Activated naive CD4-positive, alpha-beta T cell treated with Interleukin-2 at 50 U/mL for 16 hours (primary cell): Measurements from ENCODE around the gene CAP1.
"Not testable (repeated sequence)": the region's sequence is repeated elsewhere in the genome, so short reads cannot be mapped to it uniquely, and the experiment has no call there.

Experiments
- DNase-seq: peaks from one replicate; pipeline ENCODE4 v3.0.0-alpha.2; 2020

CAP1 gene

DNA sequence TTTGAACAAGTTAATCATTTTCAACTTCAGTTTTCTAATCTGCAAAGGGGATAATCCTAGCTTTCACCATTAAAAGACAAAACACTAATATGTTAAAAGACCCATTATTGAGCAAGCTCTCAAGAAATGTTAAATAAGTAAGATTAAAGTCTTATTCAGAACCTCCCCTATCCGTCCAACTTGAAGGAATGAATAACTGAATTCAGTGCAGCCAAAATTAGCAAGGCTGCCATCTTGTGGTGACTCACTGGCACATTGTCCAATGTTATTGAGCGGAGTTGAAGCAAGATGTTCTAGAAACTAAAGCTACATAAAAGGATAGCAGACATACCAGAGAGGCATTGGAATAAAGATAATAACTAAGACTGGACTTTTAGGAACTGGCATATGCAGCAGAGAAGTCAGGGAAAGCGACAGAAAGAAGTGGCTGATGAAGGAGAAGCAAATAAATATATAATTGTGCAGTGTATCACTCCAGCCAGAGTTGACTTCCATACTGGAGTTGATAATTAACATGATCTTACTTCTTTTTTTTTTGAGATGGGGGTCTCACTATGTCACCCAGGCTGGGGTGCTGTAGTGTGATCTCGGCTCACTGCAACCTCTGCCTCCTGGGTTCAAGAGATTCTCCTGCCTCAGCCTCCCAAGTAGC lies 8.2 kb upstream of the CAP1 start:
- DNase-seq: peak; percentile 55

DNA sequence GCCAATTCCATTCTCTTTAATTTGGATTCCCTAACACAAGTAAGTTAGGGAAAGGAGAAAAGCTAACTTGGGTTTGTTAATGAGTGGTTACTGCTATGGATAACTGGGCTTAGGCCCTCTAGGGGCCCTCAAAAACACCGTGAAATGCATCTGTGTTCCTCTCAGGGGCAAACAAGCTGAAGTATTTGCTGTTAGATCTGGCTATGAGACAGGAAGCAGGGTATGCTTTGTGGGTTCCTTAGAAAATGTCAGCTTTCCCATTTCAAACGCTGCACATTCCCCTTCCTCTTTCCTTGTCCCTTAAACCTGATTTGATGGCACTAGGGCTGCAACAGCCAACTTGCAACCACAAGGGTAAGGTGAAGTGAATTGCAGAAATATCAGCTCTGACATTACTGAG lies 5.7 kb upstream of the CAP1 start:
- no peak for DNase-seq

DNA sequence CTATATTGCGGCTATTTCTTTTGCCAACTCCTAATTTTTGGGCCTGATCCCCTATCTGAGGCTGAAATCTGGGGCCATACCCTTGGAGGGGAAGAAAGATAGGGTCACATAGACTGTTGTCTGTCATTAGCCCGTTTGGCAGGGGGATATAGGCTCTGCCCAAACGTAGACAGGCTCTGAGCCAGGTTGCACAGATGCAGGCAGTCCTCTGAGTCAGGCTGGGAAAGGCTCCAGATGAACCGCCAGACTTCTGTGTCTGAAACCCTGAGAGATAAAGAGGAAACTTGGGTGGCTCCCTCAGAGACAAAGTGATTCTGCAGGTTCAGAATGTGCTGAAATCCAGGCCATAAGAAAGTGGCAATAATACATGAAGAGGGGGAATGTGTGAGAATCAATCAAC lies 4.0 kb upstream of the CAP1 start:
- no peak for DNase-seq

DNA sequence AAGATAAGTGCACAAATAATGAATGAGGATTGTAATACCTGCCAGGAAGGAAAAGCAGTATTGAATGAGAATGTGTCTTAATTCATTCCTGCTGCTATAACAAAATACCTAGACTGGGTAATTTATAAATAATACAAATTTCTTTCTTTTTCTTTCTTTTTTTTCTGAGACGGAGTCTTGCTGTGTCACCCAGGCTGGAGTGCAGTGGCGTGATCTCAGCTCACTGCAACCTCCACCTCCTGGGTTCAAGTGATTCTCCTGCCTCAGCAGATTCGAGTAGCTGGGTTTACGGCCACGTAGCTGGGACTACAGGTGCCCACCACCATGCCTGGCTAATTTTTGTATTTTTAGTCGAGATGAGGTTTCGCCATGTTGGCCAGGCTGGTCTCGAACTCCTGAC lies 3.3 kb upstream of the CAP1 start:
- DNase-seq: not testable (repeated sequence)

DNA sequence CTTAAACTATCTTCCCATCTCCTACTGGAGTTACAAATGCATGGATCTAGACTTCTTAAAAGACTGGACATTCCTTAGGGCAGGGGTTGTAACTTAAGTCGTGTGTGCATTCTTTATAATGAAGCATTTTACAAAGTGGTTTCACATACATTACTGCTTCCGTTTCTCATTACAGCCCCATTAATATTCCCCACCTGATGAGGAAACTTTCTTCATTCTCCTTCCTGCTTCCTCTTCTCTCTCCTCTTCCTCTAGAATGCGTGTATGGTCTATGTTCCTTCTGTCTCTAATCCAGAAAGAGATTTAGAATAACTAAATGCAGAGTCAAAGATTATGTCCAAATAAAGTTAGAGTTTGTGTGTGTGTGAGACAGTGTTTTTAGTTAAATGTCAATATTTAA lies 1.8 kb upstream of the CAP1 start:
- no peak for DNase-seq

DNA sequence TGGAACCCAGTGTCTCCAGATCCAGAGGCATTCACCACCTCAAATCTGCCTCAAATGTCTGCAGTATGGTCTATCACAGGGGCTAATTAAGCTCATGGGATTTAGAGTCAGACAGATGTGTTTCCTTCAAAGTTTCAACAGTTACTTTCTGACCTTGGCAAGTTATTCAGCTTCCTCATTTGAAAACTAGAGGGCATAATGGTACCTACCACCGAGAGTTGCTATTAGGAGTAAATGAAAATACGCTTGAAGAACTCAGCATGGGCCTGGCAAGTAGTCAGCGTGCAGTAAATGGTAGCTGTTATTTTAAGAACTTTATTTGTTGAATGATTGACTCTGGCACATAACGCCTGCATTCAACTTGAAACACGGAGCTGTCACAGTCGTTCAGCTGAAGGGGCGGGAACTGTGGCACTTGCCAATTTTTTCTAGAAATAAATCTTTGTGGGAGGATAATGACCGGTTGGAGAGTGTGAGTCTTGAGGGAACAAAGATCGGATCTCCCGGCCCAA lies 1.2 kb upstream of the CAP1 start:
- DNase-seq: no peak

DNA sequence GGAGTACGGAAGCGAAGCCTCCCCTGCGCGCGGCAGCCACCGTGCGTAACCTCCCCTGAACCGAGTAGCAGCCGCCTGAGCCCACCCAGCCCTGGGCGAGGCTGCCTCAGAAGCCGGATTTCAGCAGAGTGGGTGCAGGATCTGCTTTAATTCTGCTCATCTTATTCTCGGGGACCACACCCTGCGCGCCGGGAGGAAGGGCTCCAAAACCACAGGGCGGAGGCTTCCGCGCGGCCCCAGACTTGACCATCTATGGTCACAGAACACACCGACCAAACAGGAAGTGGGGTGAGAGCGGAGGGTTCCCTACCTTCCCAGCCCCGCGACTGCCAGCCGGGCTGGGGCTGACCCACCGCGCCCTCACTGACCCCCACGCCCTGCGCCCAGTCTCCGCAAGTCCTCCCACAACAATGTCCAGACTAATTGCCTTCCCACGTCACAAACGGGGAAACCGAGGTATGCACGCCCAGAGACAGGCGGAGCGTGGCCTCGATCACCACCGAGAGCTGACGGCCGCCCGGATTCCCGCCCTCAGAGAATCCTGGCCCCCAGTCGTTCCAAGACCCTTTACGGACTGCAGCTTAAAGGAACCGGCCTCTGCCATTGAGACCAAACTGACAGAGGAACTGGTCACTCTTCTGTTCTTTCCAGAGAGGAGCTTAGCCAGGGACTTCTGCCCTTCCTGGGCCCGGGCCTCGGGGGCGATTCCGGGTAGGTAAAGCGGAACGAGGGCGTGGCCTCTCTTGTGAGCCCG lies 595 bp upstream of the CAP1 start:
- peak; percentile 62 for DNase-seq

DNA sequence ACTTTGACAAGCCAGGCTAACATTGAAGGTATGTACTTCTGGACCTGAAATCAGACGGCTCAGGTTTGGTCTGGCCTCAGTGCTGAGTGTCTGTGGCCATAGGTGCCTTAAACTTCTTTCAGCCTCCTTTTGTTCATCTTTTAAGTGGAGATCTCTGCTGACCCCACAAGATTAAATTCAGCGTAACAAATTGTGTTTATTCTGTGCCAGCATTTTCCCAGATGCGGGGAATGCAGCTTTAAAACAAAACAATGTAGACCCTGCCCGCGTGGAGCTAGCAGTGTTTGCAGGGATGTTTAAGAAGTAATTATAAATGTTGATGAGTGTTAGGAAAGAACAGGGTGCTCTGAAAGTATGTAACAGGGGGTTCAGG lies 923 bp downstream of the CAP1 start:
- DNase-seq: no peak

DNA sequence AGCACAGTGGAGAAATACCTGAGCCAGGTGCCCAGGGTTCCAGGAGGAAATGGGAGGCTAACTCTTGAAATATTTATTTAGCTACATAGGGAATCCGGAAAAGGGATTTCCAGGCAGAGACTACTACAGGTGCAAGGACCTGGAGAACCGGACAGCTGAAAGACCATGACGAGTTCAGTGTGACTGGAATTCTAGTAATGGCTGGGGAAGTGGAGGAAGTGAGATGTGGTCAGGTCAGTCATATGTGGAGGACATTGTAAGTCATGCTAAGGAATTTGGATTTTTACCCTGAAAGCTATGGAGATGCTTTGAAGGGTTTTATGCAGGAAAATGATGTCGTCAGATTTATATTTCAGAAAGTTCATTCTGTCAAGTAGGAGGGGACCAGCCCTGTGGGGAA lies 1.8 kb downstream of the CAP1 start:
- no peak for DNase-seq

DNA sequence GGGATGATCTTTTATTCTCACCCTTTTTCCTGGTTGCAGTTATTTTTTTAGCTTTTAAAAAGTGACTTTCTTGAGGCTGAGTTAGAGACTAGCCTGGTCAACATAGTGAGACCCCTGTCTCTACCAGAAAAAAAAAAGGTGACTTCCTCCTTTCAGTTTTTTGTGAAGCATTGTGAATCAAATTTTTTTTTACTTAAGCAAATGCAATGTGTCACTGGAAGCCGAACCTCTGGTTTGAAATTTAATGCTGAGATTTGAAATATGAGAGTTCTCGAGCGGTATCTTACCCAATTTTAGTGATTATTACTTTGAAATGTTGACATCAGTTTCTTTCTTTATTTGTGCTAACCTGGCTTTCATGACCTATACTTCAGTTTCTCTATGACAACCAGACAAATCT lies 3.6 kb downstream of the CAP1 start:
- DNase-seq: no peak

DNA sequence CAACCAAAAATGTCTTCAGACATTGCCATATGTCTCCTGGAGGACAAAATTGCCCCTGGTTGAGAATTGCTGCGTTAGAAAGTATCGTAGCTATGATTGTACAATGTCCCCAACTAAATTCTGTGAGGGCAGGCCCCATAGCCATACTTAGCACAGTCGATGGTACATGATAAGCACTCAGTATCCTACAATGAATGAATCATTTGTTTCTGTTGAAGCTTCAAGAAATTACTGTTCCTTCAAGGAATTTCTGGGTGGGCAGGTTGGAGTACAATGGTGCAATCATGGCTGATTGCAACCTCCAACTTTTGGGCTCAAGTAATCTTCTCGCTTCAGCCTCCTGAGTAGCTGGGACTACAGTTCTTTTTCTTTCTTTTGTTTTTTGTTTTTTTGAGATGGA lies 4.7 kb downstream of the CAP1 start:
- DNase-seq: no peak

DNA sequence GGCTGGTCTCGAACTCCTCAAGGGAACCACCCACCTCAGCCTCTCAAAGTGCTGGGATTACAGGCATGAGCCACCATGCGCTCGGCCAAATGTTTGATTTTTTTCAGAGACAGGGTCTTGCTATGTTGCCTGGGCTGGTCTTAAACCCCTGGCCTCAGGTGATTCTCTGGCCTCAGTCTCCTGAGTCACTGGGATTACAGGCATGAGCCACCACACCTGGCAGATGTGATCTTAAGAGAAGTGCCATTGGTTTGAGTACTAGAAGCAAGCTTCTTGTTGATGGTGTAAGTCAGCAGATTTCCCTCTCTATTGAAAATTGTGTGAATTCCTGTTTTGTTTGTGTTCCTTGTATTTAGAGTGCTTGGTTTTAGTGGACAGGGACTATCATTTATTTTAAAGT lies 5.2 kb downstream of the CAP1 start:
- DNase-seq: no peak

DNA sequence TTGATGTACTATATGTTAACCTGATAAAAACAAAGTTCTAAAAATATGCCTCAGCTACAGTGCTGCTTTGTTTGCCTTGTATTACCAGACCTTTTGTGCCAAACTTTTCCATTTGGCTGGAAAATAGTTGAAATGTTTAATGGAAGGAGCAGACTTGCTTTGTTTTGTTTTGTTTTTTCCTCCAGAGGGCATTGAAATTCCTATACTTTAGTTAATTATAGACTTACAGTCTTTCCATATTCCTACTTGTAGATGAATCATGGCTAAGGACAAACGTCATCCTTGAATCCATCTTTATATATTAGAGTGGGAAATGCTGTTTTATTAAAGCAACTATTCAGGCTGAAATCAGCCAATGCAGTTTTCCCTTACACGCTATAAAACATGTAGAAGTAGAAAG lies 6.7 kb downstream of the CAP1 start:
- no peak for DNase-seq

DNA sequence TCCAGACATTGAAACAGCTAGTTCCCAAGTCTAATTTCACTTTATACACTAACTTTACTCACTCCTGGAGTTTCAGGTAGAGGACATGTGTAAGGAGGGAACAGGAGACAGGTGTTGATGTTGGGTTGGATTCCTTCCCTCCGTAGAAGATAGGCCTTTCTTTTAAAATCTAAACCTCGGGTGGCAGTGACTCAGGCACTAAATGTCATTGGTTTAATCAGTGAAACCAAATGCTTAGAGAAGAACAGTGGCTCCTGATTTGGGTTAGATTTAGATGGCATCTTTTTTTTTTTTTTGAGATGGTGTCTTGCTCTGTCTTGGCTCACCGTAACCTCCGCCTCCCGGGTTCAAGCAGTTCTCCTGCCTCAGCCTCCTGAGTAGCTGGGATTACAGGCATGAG lies 7.2 kb downstream of the CAP1 start:
- DNase-seq: no peak

DNA sequence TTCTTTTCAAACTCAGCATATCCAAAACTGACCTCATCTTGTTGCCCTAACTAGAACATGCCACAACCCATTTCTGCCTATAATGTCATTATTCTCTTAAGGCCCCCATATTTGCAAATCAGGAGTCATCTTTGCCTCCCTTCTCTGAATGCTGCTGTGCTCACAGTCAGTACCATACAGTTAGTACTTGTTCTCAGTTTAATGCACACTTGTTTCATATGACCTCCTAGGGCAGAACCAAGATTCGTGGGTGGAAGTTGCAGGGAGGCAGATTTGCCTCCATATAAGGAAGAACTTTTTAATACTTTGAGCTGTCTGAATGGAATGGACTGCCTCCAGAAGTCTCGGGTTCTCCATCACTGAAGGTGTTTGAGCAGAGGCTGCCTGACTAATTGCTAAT lies 9.2 kb downstream of the CAP1 start:
- DNase-seq: peak; percentile 16

DNA sequence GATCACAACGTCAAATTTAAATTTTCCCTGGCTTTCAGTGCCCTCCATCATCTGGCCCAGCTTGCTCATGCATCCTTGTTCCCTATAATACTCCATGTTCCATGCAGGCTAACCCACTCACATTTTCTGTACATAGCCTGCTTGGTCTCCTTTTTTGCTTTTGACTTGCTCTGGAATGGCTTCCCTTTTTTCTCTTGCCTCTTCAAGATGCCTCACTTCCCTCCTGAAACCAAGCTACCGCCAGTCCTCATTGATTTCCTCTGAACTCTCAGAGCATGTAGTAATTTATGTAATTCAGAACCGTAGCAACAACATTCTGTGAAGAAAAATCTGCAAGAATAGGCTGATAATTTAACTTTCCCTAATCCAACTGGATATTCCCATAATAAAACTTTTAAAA lies 10.3 kb downstream of the CAP1 start:
- no peak for DNase-seq

DNA sequence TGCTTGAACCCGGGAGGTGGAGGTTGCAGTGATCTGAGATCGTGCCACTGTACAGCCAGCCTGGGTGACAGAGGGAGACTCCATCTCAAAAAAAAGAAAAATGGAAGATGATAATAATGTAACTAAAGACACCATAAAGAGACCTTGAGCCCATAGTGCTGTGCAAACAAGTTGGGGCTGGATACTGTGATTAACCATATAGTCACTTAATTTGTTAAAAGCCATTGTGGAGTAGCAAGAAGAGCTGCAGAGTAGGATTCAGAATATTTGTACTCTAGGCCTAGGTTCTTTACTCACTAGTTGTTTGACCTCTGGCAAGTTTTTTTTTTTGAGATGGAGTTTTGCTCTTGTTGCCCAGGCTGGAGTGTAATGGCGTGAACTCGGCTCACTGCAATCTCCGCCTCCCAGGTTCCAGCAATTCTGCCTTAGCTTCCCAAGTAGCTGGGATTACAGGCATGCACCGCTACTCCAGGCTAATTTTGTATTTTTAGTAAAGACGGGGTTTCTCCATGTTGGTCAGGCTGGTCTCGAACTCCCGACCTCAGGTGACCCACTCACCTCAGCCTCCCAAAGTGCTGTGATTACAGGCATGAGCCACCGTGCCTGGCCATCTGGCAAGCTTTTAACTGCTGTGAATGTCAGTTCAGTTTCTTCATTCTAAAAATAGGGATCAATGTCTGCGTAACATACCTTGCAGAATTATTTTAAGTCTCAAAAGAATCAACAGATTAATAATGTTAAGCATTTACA lies 12.8 kb downstream of the CAP1 start:
- DNase-seq: no peak

DNA sequence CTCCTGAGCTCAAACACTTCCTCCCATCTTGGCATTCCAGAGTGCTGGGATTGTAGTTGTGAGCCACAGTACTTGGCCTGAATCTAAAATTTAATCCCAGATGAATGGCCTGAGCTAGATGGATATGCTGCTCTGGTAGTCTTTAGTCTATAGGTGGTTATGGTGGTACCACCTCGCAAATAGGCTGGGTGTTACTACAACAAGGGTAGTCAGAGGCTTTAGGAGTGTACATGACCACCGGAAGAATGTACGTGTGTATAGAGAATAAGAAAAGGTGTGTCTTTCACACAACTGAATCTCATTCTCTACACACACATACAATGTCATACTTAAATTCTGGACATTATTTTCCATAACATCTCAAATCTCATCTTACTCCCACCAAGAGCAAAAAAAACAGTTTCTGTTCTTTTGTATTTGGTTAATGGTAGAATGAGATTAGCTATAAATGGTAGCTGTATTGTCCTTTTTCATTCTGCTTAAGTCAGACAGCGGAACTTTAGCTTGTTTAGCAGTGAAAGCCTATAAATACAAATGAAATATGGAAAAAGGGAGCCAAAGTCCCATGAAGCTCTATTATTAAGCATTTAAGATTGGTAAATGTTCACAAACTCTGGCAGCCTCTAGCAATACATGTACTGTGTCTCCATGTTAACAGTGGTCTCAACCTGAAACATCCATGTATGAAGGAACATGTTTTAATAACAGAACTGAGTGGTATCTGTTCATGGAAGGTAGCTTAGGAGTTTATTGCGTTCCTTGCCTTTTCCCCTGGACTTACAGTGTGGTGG lies 16.2 kb downstream of the CAP1 start:
- DNase-seq: no peak

DNA sequence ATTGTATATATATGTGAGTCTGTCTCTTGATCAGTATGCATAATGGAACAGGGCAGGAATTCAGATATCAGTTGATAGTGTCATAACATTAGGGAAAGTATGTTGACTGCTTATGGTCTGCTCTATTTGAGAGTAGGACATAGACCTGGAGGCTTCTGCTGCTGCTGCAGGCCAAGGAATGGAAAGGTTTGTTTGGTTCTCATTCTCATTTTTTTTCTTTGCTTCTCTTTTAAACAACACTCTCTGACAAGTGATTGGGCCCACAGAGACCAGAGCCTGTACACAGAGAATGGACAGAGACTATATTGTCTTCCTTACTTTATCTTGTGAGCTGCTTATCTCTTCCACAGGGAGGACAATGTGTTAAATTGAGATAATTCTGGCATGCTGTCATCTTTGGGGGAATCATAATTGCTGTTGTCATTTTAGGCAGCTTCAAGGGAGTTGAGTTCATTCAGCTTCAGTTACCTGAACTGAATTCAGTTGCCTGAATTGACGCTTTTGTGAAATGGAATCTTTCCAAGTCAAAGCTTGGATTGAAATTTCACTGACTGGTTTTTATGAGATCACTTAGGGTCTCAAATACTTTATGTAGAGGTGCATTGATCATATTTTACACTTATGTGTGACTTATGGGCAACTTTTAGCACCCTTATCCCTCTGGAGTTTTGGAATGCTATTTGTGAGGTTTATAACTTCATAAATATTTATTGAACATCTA lies 16.9 kb downstream of the CAP1 start:
- DNase-seq: no peak

DNA sequence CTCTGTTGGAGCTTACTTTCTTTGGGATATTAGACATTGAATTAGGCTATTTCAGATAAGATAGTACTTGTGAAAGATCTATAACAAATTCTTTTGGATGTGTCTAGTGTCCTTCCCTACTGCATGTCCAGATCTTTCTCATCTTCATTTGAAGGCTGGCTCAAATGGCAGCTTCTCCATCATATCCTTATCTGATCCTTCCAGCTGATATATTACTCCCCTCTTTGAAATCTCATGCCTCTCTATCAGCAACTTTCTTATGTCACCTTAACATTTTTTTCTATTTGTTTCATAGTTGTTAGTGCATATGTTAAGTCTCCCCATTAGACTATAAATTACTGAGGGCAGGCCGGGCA lies 17.5 kb downstream of the CAP1 start:
- no peak for DNase-seq

DNA sequence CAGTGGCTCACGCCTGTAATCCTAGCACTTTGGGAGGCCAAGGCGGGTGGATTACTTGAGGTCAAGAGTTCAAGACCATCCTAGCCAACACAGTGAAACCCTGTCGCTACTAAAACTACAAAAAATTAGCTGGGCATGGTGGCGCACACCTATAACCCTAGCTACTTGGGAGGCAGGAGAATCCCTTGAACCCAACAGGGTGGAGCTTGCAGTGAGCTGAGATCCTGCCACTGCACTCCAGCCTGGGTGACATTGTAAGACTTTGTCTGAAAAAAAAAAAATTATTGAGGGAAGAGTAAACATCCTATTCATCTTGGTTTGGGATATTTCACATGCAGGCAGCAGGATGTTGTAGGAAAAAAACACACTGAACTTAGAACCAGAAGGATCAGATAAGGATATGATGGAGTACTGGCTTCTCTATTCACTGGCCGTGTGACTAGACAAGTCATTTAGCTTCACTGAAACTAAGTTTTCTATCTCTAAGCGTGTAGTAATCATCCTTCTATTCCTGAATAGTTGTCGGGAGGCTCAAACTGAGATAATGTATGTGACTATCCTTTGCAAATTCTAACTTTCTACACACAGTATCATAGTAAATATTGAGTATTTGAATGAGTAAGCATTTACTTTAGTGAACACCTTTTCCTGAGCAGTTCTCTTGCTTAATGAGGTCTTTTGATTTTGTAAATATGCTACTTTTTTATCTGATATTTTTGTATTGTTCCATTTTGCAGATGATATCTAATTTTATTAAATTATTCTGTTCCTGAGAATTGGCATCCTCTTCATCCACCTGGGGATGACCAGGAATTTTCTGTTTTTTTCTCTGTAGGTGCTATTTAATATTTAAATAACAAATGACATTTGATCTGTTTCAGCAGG lies 18.2 kb downstream of the CAP1 start:
- DNase-seq: no peak
